Tibial nerve (tissue), 4 donors: ENCODE measurements around the gene ORM1. TPM values are rescaled to one million over a fixed set of nuclear protein-coding genes. Genes with fewer than 3 reads are reported as not detected.

Experiments
- DNase-seq, 2 donors: peaks; one replicate each; pipeline ENCODE4 v3.0.0-alpha.2; 2019; ENCODE audit warnings: low spot score in 2 of 2
- H3K27ac ChIP-seq, 4 donors: fragments of 200-600 bp; sonication (generic) in 3 of 4; one replicate each; pipeline ENCODE4 v1.5.1; 2017 to 2019; ENCODE audit warnings: mild to moderate bottlenecking in 1 of 4
- H3K27me3 ChIP-seq, 2 donors: fragments of 200-600 bp; sonication (generic) in 1 of 2; one replicate each; pipeline versions ENCODE4 v1.5.1 to v1.6.0; 2017 to 2019
- H3K36me3 ChIP-seq, 3 donors: fragments of 200-600 bp; sonication (generic); one replicate each; pipeline ENCODE4 v1.5.1; 2018 to 2019
- H3K4me1 ChIP-seq, 4 donors: fragments of 200-600 bp; sonication (generic) in 3 of 4; one replicate each; pipeline ENCODE4 v1.5.1; 2017 to 2019
- H3K4me3 ChIP-seq, 4 donors: fragments of 200-600 bp; sonication (generic) in 3 of 4; one replicate each; pipeline ENCODE4 v1.5.1; 2017 to 2019; ENCODE audit warnings: mild to moderate bottlenecking in 1 of 4, moderate library complexity in 1 of 4
- H3K9me3 ChIP-seq, 4 donors: fragments of 200-600 bp; sonication (generic) in 3 of 4; one replicate each; pipeline ENCODE4 v1.5.1; 2017 to 2019
- CTCF ChIP-seq, 5 experiments: fragments of 200-600 bp in 3 of 5; fragments of 450-650 bp in 2 of 5; sonication (generic) in 3 of 5; IDR thresholded peaks; one replicate each; pipeline ENCODE4 v1.5.1; 2016 to 2019; ENCODE audit warnings: antibody characterized with exemption in 5 of 5, mild to moderate bottlenecking in 3 of 5, moderate library complexity in 2 of 5
- EP300 ChIP-seq, 2 donors: sonication (generic); formaldehyde crosslinking; IDR thresholded peaks; one replicate each; pipeline ENCODE4 v1.6.1; 2017; ENCODE audit warnings: antibody characterized with exemption in 2 of 2, mild to moderate bottlenecking in 1 of 2
- POLR2A ChIP-seq, 2 donors: fragments of 450-650 bp; IDR thresholded peaks; one replicate each; pipeline ENCODE4 v1.6.1; 2017; ENCODE audit warnings: antibody characterized with exemption in 2 of 2, mild to moderate bottlenecking in 2 of 2, moderate library complexity in 2 of 2
- WGBS, 2 donors: methylation state at CpG; one replicate each; pipeline ENCODE4 v1.1.5; 2018; 5-methylcytosine and 5-hydroxymethylcytosine counted together
- total RNA-seq, 4 donors: library from RNA; depleted of rRNA; stranded (reverse); fragments of >200 nt; gene quantifications; one replicate each; pipeline ENCODE4 v1.1.0, GENCODE V29; 2016

Gene ORM1
- total RNA-seq, 4 donors from 2014 or later, result not detected

GRCh38 chr9:114375386-114376175 is 52.7 kb downstream of the ORM1 start:
- no peak for DNase-seq
- no peaks in the 10 kb centered on the region for H3K9me3 ChIP-seq
- H3K27me3 ChIP-seq, result no peaks in the 10 kb centered on the region
- no peak overlapping the region for H3K4me3 ChIP-seq
- WGBS, 2 donors, result 88 to 90% methylated on average over 9 of the region's 9 CpGs
- H3K27ac ChIP-seq, result no peak overlapping the region
- H3K4me1 ChIP-seq, result peaks cover 0 to 34% (median 15%) of the 10 kb centered on the region in 4 donors
- H3K36me3 ChIP-seq, result peaks cover 3 to 83% (median 11%) of the 10 kb centered on the region in 3 donors
- TF ChIP-seq POLR2A (IDR thresholded peaks at IDR 0.05) (no peak), EP300 (IDR thresholded peaks at IDR 0.05) (no peak), CTCF (IDR thresholded peaks at IDR 0.05) (no peak)

Other genes starting within 250 kb of the ORM1 start
- gene AMBP, start 244.8 kb upstream of the ORM1 start, total RNA-seq, result not detected
- gene KIF12, start 223.8 kb upstream of the ORM1 start, total RNA-seq, result not detected
- 10 to 100 TPM; 14.9 to 55.8 (median 27.7) TPM for gene COL27A1, start 167.6 kb upstream of the ORM1 start, total RNA-seq
- not detected for gene ORM2, start 6.8 kb downstream of the ORM1 start, total RNA-seq
- gene AKNA, start 64.9 kb downstream of the ORM1 start, total RNA-seq, result 10 to 100 TPM; 23.6 to 42.2 (median 36.6) TPM
- gene WHRN, start 182.4 kb downstream of the ORM1 start, total RNA-seq, result 10 to 100 TPM in 1 of 4 donors, 1 to 10 TPM in 3; 3.7 to 13.2 (median 6.0) TPM